DMS53 (cell line): ENCODE measurements around the gene TRABD2B.

Source experiments
- DNase-seq: peaks from one replicate; lab custom pipeline; 2025; lab: John Stamatoyannopoulos, UW

TRABD2B gene

DNA sequence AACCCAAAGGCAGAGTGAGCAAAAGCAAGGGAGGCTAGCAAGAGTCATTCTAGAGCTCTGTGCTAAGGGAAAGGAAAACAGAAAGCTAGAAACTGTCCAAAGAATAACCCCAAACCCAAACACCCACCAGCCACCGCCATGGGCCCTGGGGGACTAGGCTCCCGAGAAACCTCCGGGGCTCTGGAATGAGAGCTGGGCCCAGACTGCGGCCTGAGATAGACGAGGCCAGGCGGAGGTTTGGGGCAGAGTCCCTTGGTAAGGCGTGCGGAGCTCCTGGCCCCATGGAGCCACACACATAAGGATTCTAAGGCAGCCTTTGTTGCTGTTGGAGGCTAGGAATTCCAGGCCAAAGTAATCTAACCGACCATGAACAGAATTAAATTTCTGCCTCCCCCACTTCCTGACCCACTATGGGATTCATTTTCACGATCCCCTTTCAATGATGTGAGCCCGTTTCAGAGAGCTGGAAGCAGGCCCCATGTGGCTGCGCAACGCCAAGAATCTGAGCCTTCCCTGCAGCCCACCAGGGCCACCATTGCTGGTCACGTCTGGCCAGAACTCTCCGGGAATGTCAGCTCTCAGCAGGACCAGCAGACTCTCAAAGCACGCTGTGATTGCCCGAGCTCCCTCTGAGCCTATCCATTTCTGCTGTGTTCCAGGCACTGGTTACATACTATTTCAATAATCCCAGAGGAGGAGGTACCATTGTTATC lies 145.0 kb downstream of the TRABD2B start:
- DNase-seq: no peak

DNA sequence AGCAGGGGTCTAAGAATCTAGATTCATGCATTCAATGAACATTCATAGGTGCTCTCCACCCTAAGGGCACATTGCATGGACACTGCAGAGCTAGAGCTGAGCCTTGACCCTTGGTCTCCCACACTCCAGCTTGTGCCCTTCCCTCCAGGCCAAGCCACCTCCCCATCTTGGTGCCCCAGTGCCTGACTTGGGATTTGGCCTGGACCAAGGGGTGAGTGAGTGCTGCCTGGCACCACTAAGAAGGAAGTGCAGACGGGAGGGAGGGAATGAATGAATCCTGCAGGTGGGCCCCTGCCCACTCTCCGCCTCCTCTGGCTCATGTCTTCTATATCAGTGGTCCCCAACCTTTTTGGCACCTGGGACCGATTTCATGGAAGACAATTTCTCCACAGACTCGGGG lies 146.7 kb downstream of the TRABD2B start:
- no peak for DNase-seq

DNA sequence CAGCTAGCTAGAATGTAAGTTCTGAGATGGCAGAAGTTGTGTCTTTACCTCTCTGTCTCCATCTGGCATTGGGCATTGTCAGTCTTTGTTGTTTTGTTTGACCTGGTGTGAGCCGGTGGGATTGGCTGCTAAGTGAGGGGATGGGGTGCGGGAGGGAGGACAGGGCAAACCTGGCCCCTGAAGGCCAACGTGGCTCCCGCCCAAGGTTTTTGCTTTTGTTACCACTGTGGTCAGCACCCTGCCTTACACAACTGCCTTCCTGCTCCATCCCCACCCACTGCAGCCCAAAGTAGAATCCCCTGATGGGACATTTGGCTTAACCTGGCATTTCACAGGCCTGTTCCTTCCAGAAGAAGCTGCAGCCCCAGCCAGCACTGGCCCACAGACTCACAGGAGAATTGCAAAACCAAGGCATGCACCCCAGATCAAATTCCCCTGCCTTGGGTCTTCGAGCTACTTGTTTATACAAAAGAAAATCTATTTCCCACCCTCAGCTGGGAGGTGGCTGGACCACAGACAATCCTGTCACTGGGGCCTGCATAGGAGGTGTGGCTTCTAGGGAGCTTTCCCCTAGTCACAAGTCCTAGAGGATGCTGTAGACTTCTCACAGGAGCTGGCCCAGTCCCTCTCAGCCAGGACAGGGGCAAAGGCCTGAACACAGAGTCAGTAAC lies 147.5 kb downstream of the TRABD2B start:
- no peak for DNase-seq

DNA sequence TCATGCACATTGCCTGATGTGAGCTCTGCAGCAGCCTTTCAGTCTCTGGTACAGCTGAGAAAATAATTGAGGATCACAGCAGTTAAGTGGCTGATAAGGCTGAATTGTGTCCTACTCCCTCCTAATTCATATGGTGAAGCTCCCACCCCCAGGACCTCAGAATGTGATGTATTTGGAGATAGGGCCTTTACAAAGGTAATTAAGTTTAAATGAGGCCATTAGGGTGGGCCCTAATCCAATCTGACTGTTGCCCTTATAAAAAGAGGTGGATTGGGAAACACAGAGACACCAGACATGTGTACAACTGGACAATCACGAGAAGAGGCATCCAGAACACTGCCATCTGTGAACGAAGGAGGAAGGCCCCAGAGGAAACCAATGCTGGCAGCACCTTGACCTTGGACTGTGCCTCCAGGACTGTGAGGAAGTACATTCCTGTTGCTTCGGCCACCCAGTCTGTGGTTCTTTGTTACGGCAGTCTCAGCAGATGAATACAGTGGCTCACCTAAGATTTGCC lies 148.1 kb downstream of the TRABD2B start:
- no peak for DNase-seq

DNA sequence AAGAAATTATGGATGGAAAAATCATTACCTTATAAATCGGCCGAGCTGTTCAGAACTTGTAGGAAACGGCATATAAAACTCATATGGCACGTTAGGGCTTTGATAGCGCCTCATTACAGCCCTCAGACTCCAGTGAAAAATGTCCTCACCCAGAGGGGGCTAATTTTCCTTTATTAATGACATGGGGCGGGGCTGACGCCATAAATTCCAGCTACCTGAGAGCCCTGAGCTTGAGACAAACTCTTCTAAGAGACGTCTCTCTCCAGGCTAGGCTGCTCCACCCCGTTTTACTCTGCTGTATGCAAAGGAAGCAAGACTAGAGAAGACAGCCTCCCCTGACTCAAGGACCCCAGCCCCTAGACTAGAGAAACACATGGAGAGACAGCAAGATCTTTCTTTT lies 149.4 kb downstream of the TRABD2B start:
- DNase-seq: no peak

DNA sequence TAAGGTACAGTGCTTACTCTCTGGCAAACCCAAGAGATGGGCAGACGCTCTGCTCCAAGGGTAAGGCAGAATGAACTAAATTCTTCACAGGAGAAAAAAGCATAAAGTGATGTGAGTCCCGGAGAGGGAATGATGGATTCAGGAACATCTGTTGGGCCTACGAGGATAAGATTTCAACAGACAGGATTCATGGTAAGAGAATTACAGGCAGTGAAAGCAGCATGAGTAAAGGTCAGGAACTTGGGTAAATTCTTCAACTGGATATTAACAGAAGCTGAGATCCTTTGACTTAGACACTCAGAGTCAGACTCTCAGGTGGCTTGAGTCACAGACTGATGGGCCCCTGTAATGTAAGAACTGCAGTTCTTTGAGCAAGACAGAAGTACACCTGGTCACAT lies 152.6 kb downstream of the TRABD2B start:
- DNase-seq: no peak

DNA sequence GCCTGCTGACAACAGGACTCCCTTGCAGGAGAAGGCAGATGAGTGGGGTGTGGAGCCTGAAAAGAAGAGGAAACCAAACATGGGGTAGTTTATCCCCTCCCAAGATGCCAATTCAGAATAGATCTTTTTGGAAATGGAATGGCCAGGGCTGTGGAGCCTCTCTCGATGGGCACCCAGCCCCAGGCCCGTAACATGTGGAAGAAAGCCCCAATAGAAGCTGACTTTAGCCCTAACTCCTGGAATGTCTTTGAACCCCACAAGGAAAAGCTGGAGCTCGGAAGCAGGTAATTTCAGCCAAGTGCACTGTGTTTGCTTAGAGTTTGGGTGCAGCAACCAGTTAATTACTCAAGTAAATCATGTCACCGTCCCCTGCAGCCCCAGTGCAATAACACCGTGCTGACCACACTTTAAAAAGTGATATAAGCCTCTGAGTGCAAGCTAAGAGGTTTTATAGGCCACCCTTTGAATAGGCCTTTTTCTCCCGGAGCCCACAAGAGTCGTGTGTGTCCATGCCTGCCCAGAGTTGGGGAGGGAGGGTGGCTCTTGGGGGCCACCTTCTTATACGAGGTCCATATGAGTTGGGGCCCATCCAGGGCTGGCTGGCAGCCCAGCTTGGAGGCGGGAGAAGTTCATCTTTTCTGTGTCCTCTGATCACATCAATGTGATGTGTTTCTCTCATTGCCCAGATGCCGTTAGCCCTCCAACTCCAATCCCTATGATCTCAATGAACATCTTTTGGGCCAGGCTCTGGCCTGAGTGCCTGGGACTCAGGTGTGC lies 153.2 kb downstream of the TRABD2B start:
- no peak for DNase-seq

DNA sequence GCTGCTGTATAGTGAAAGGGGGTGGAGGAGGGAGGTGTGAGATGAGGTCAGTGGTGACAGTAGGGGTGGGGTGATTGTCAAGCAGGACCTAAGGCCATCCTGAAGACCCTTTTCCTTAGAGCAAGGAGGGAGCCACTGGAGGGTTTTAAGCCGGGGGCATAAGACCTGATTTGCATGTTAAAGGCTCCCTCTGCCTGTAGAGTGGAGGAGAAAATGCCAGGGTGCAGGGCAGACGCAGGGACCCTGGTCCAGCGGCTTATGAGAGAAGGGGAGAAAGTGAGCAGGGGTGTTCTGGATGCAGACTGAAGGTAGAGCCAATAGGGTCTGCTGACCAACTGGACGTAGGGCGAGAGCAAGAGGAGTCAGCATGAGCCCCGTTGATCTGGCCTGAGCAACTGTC lies 154.1 kb downstream of the TRABD2B start:
- no peak for DNase-seq

DNA sequence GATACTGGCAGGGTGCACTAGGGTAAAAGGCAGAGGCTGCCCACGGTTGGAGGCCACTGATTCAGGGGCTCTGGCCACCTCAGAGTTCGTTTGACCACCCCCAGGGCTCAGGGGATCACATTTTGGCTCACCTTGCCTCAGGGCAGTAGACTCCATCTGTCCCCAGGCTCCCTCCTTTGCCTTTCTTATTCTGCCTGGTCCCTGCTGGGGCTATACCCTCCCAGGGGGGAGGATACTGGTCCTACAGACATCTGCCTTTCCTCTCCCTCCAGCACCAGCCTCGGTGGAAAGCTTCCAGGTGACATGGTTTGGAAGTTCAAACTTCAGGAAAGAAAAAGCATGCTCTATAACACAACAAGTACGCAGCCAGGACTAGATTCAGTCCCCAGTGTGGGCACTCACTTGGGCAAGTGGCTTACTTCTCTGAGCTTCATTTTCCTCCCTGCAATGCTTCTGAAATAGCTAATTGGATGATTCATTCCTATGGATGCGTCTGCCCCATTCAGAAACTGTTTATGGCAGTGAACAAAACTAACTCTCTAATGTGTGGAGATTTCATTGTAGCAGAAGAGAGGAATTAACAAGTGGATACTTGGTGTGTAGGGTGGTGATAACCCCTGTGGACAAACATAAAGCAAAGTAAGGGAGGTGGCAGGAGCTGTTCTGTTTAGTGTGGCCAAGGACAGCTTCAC lies 154.8 kb downstream of the TRABD2B start:
- no peak for DNase-seq

DNA sequence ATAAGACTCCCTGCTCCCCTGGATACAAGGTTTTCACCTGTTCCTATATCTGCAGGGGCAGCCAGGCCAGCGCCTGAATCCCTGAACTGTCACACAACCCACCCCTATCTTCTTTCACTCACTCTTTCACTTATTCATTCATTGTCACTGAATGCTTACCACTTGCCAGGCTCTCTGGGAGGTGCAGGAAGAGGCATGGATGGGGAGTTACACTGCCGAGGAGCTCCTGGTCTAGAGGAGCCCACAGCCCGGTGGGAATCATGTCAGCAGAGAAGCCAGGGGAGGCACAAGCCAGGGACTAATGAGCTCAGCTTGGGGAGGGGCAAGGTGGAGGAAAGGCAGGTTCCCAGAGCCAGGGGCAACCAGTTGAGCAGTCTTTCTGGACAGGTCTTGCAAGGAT lies 155.8 kb downstream of the TRABD2B start:
- DNase-seq: no peak

DNA sequence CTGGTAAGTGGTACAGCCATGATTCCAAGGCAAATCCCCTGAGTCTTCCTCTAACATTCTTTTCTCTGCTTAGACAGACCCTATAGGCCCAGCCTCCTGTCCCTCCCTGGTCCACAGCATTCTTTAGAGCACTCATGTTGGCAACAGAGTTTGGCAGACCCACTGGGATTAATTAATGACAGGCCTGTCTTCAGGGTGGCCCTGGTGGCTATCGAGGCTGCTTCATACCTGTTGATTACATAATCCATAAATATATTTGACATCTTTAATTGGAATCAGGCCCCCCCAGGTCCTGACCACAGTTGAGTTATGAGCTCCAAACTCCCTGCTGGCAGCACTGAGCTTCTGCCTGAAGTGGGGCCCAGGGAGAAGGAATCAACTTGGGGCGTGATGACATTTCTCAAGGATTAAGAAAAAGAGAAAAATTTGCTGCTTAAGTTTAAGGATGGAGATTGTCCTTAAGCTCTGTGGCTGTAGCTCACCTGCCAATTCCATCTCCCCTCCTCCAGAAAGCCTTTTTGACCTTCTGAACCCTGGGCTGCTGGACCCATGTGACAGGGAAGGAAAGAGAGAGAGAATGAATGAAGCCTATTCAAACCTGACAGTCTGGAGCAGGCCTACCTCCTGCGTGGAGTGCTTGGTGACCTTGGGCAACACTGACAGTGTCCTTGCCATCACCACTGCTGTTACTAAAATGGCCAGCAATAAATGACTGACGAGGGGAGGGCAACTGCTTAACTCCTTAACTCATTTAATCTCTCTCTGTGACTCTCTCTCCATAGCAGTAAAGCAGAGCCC lies 156.6 kb downstream of the TRABD2B start:
- DNase-seq: no peak

DNA sequence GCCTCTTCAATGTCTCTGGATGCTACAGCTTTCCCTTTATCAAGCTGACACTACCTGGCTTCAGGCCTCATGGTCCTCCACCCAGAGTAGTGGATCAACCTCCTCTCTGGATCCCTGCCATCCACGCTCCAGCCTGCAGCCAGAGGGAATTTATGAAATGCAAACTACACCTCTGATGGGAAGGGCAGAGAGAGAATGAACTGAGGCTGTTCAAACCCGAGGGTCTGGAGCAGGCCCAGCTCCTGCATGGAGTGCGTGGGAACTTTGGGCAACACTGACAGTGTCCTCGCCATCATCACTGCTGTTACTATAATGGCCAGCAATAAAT lies 157.8 kb downstream of the TRABD2B start:
- DNase-seq: no peak

DNA sequence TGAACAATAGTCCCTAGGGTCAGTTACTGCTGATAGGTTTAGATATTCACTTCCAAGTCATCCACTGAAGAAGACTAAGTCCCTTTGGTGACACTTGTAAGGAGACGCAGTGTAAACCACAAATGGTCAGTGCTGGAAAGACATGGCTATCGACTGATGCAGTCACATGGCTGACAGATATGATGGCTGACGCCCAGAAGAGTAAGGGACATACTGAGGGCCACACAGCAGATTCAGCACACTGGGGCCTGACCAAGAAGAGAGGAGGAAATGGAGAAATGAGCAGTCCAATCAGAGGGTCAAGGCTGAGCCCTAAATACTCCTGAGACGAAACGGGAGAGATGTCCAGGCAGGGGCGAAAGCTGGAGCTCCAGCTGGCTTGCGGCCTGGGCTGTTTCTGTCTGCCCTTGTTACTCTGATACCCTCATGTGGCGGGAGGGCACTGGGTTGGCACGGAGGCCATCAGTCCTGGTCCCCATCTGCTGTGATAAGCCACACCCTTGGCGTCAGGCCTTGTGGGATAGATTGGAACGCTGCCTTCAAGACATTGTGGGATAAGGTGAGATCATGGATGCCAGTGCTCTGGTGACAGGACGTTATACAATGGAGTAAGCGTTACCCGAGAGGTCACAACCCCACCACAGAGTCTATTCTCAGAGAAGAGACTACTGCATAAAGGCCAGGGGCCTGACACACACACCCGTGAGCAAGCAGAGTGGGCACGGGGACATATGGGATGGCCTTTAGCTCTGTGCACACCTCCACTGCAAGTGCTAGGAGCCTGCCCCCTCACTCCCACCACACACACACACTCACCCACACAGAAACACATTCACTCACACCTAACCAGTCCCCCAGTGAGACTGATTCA lies 158.4 kb downstream of the TRABD2B start:
- DNase-seq: no peak

DNA sequence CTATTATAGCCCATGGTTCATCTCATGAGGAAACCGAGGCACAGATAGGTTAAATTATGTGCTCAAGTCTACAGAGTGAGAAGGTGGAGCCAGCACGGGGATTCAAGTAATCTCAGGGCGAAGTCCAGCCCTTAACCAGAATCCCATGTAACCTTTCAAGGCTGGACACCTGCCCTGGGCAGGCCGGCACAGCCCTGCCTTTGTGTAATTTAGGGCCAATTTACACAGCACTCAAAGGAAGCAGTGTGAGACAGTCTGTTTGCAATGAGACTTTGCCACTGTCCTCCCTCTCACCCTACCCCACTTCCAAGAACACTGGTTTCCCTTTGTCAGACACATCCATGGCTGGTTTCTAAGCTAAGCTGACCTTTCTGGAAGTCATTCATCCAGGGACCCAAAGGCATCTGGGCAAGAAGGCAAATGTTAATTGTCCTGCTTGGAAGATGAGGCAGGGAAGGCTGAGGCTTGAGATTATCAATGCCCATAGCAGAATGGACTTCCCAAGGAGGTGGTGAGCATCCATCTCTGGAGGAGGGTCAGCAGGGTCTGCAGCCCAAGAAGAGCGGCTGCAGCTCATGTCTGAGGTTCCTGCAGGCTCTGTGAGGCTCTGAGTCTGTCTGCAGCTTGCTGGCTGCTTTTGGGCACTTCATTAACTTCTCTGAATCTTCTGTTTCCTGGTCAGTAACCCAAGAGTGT lies 159.2 kb downstream of the TRABD2B start:
- peak; percentile 68 for DNase-seq

DNA sequence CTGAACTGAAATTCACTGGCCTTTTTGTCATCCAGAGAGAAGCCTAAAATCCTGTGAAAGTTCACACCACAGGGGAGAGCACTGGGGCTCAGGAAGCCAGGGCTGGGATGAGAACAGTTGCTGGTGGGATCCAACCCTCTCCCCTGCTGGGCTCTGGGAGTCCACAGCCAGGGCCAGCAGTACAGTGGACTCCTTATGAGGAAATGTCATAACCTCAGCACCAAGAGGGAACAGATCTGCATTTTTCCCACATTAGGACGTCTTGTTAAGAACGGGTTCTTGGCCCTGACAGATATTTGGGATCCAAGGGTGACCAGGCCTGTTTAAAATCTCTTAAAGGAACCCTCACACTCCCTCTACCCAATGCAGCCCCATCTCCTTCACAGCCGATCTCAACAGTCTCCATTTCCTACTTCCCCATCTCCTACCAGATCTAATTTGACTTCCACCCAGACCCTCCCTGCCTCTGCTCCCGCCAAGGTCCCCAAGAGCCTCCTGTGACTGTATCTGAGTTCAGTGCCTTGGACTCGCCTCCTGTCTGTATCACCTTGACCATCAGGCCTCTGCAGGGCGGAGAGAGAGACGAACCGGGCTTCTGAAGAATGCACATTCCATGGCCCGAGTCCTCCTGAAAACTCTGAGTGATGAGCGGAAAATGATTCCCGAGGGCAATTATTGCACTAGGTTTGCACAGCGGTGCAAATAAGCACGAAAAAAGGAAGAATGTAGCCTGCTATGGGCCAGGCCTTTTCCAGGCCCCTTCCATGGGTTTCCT lies 159.9 kb downstream of the TRABD2B start:
- DNase-seq: no peak

DNA sequence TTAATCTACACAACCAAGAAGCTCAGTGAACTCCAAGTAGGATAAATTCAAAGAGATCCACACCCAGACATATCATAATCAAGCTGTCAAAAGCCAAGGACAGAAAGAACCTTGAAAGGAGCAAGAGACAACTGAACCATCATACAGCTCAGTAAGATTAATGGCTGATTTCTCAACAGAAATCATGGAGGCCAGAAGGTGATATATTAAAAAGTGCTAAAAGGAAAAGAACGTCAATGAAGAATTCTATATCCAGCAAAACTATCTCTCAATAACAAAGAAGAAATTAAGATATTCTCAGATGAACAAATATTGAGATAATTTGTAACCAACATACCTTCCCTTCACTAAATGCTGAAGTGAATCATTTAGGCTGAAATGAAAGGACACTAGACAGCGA lies 161.8 kb downstream of the TRABD2B start:
- DNase-seq: no peak

DNA sequence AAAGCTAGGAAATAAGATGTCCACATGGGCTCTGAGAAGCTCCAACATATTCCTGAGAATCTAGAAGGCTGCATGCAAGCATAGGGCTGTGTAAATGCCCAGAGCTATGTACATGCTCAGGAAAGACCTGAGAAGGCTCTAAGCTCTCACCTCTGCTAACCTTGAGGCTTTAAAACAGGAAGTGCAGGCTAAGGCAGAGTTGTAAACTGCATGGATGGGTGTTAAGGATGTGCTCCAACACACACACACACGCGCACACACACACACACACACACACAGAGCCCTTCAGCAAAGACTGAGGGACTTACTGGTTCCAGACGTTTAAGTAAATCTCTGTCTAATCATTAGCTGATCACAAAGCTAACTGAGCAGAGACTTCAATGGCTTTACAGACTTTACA lies 162.9 kb downstream of the TRABD2B start:
- peak; percentile 42 for DNase-seq

DNA sequence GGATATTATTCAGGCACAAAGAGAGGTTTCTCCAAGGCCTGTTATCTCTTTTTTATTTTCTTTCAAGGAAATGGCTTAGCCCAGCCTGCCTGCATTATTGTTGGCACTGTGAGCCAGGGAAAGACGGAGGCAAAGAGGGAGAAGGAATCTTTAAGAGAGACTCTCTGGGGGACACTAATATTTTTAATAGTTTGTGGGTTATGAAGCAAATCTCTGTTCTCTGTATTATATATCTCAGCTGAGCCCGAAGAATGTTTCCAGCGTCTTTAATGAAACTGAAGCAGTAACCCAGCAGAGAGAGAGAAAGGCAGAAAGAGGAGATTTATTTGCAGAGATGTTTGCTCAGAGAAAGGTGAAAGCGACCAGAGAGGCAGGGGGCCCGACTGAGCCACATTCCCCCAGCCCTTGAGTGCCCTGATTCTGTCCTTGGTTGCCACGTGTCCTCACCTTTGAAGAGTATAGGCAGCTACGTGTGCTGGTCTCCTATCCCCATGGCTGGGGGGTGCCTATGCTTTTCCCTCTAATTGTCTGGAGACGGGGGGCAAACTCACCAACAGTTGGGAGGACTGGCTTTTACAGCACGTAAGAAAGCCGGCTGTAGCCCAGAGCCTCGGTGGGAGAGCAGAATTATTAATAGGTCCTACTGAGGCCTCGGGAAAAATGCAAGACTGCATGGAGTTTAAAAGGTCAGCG lies 166.4 kb downstream of the TRABD2B start:
- no peak for DNase-seq

DNA sequence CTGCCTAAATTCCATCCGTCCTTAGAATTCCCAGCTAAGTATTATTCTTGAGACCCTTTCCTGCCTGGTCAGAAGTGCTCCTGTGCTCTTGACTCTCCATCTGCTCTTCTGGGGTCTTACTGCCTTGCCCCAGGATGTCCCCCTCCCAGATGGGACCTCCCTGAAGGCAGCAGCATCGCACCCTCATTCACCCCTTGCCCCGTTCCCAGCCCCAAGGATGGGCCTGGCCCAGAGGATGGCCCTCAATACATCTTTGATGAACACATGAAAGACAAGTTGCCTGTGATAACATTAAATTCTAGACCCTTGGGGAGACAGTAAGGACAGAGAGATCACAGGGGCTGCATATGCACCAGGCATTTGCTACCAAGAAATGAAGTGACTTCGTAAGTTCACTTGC lies 167.2 kb downstream of the TRABD2B start:
- no peak for DNase-seq
